Epithelial cell of proximal tubule (primary cell): ENCODE data around the gene FADS3. TPM values are rescaled to one million over a fixed set of nuclear protein-coding genes. Genes with fewer than 3 reads are reported as not detected.
"Not testable (repeated sequence)": the region's sequence is repeated elsewhere in the genome, so short reads cannot be mapped to it uniquely, and the experiment has no call there.

Experiments
- DNase-seq: peaks from one replicate; pipeline ENCODE4 v3.0.0-alpha.2; 2011; ENCODE audit warnings: low read depth
- H3K4me3 ChIP-seq: 2 replicates; pipeline ENCODE4 v1.5.1; 2011; ENCODE audit warnings: low read depth, mild to moderate bottlenecking, low read length
- total RNA-seq: library from RNA; depleted of rRNA; stranded (reverse); fragments of >200 nt; gene quantifications from 2 replicates; pipeline ENCODE4 v1.2.3, GENCODE V29; 2015
- TF ChIP-seq, protein P1 (sequence below): conservative IDR thresholded peaks from 2 replicates; pipeline ENCODE4 v1.5.1; 2012; ENCODE audit warnings: low read depth, mild to moderate bottlenecking, low read length

FADS3 gene
- total RNA-seq, 1 donor from 2014 or later = 48.0 TPM

DNA sequence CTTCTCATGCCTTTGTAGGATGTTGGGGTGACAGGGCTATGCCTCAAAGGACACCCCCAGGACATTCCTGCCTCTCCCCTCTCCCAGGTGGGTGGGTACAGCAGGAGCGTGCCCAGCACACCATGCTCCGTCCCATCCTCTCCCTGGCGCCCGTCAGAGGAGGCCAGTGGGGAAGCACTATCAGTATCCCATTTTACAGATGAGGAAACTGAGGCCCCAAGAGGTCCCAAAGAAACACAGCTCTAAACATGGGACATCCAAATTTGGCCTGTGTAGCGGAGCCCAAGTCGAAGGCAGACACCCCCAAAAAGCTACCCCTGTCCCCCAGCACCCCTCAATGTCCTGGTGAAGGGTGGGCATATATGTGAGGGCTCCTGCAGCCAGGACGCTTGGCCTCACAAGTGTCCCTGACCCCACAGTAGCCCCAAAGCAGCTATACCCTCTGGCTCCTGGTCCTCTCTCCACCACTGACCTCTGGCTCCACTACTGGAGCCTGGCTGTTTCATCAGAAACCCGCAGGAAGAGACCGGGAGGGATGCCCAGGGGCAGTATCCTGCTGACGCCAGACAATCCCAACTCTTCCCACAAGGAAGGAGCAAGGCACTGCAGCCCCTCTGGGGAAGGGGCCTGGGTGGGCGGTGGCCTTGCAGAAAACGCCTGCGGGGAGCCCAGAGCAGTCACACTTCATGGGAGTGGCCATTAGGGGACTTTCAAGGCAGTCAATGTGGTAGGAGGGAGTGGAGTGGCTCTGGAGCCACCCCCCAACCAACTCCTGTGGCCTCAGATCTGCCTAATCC lies 5.4 kb downstream of the FADS3 start:
- TF ChIP-seq, protein P1, sequence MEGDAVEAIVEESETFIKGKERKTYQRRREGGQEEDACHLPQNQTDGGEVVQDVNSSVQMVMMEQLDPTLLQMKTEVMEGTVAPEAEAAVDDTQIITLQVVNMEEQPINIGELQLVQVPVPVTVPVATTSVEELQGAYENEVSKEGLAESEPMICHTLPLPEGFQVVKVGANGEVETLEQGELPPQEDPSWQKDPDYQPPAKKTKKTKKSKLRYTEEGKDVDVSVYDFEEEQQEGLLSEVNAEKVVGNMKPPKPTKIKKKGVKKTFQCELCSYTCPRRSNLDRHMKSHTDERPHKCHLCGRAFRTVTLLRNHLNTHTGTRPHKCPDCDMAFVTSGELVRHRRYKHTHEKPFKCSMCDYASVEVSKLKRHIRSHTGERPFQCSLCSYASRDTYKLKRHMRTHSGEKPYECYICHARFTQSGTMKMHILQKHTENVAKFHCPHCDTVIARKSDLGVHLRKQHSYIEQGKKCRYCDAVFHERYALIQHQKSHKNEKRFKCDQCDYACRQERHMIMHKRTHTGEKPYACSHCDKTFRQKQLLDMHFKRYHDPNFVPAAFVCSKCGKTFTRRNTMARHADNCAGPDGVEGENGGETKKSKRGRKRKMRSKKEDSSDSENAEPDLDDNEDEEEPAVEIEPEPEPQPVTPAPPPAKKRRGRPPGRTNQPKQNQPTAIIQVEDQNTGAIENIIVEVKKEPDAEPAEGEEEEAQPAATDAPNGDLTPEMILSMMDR = no peak
- DNase-seq = no peak
- H3K4me3 ChIP-seq = no peak overlapping the region

DNA sequence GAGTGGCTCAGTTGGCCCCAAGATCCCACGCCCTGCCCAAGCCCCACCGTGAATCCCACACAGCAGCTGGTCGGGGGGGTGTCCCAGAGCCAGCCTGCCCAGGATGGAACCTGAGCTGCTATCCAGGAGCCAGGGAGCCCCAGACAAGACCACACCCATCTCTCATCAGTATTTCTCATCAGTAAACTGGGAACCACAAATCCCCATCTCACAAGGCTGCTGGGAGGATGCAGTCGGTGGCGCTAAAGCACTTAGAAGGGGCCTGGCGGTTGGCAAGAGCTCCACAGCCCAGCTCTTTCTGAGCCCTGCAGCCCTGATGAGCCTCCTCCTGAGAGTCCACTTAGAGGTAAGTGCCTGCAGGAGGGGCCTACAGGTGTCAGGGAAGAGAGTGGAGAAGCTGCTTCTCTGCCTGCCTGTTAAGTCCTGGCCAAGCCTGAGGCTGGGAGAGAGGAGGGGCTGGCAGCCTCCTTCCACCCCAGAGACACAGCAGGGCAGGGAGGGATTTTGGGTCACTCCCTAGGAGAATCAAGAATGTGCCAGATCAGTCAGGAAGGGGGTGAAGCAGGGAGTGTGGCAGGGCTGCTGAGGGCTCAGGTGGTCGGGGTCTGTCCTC lies 6.1 kb downstream of the FADS3 start:
- H3K4me3 ChIP-seq = no peak overlapping the region
- no peak for DNase-seq
- TF ChIP-seq, protein P1 = no peak

DNA sequence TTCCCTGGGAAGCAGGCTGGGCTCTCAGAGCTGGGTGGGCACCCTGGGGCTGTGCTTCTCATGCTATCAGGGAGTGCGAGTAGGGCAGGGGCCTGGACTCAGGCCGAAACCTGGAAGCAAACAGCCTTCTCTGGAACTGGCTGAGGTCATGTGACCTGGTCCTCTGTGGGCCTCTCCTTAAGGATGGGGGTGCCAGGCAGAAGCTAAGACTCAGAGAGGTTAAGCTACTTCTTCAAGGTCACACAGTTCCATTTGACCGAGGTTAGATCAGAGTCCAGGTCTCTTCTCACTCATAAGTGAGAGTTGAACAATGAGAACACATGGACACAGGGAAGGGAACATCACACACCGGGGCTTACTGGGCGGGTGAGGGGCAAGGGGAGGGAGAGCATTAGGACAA lies 7.4 kb downstream of the FADS3 start:
- DNase-seq = no peak
- H3K4me3 ChIP-seq = no peak overlapping the region
- TF ChIP-seq, protein P1 = no peak

DNA sequence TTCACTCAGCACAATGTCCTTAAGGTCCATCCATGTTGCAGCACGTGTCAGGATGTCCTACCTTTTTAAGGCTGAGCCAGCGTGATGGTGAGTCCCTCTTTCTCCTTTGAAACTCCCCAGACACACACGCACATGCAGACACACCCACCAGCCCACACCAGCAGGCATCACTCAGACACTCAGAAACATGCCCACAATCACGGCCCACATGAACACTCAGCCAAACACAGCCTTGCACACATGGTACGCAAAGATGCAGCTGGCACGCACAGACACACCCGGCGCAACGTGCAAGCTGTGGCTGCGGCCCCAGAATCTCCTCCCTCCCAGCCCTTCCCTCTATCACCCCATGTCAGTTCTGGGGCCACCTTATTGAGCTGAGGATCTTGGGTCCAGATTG lies 8.0 kb downstream of the FADS3 start:
- TF ChIP-seq, protein P1 = no peak
- no peak overlapping the region for H3K4me3 ChIP-seq
- no peak for DNase-seq

DNA sequence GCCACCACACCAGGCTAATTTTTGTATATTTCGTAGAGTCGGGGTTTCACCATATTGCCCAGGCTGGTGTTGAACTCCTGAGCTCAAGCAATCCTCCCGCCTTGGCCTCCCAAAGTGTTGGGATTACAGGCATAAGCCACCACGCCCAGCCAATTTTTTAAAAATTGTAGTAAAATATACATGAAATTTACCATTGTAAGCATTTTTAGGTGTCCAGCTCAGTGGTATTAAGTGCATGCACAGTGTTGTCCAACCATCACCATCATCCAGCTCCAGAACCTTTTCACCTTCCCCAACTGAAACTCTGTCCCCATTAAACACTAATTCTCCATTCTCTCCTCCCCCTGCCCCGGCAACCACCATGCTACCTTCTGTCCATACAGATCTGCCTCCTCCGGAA lies 8.5 kb downstream of the FADS3 start:
- DNase-seq = no peak
- TF ChIP-seq, protein P1 = no peak
- no peak overlapping the region for H3K4me3 ChIP-seq

DNA sequence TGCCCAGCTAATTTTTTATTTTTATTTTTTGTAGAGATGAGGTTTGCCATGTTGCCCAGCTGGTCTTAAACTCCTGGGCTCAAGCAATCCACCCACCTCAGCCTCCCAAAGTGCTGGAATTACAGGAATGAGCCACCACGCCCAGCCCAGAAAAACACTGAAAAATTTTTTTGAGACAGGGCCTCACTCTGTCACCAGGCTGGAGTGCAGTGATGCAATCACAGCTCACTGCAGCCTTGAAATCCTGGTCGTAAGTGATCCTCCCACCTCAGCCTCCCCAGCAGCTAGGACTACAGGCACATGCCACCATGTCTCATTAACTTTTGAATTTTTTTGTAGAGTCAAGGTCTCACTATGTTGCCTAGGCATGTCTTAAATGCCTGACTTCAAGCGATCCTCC lies 9.1 kb downstream of the FADS3 start:
- not testable (repeated sequence) for H3K4me3 ChIP-seq, DNase-seq

DNA sequence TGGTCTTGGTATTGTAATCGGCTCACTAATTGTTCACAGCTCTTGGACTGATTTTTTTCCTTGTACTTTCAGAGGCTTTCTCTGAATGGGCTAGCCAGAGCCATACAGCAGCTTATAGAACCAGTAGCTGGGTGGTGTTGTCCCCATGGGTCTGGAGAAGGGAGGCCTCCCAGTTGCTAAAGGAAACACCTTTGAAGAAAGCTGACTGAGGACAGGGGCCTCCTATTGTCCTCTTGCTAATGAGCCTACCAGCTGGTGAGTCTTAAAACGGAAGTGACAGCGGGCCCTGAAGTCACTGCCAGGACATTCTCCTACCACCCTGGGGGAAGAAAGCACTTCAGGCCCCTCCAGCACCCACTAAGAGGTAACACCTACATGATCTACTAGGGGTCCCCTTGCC lies 9.9 kb downstream of the FADS3 start:
- TF ChIP-seq, protein P1 = no peak
- DNase-seq = no peak
- no peak overlapping the region for H3K4me3 ChIP-seq
